GM10847 (cell line): ENCODE data around the gene SF3B2.

Experiments used
- POLR2A ChIP-seq: IDR thresholded peaks from 2 replicates; pipeline ENCODE4 v1.6.1; 2011; ENCODE audit not compliant: insufficient read length; ENCODE audit errors: extremely low read depth

Gene SF3B2, protein sequence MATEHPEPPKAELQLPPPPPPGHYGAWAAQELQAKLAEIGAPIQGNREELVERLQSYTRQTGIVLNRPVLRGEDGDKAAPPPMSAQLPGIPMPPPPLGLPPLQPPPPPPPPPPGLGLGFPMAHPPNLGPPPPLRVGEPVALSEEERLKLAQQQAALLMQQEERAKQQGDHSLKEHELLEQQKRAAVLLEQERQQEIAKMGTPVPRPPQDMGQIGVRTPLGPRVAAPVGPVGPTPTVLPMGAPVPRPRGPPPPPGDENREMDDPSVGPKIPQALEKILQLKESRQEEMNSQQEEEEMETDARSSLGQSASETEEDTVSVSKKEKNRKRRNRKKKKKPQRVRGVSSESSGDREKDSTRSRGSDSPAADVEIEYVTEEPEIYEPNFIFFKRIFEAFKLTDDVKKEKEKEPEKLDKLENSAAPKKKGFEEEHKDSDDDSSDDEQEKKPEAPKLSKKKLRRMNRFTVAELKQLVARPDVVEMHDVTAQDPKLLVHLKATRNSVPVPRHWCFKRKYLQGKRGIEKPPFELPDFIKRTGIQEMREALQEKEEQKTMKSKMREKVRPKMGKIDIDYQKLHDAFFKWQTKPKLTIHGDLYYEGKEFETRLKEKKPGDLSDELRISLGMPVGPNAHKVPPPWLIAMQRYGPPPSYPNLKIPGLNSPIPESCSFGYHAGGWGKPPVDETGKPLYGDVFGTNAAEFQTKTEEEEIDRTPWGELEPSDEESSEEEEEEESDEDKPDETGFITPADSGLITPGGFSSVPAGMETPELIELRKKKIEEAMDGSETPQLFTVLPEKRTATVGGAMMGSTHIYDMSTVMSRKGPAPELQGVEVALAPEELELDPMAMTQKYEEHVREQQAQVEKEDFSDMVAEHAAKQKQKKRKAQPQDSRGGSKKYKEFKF

DNA sequence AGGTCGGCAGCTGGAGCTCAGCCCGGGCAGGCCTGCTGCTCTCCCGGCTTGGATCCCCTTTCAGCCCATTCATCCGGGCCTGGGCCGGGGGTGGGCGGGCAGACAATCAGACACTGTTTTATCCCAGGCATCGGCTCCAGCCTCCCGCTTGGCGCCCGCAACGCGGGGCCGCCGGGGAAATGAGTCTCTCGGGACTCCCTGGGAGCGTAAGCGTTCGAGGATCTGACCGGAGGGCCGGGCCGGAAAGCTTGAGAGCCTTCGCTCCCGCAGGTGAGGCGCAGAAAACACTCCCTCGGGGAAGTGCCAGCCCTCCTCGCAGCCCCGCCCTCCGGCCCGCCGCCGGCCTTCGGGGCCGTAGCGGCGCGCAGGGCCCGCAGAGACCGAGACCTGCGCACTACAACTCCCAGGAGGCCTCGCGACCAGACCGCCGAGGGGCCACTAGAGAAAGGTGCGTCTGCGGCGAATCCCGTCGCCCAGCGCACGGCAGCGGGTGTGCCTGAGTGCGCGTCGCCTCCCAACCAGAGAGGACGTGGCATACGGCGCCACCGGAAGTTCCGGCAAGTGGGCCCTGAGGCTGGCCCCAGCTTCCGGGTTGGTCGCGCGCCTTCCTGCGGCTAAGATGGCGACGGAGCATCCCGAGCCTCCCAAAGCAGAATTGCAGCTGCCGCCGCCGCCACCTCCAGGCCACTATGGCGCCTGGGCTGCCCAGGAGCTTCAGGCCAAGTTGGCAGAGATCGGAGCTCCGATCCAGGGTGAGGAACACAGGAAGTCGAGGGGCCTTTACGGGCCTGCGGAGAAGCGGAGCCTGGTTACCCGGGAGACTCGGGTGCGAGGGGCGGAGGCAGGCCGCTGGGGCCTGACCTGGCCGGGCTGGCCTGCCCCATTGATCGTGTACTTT lies at the start of gene SF3B2:
Gene SF3B2, plus strand, starts transcription at position 599 of the 898 bp plus-strand sequence. Its CDS starts 21 bp downstream, at position 620.
- TF ChIP-seq POLR2A: peak; percentile 79

DNA sequence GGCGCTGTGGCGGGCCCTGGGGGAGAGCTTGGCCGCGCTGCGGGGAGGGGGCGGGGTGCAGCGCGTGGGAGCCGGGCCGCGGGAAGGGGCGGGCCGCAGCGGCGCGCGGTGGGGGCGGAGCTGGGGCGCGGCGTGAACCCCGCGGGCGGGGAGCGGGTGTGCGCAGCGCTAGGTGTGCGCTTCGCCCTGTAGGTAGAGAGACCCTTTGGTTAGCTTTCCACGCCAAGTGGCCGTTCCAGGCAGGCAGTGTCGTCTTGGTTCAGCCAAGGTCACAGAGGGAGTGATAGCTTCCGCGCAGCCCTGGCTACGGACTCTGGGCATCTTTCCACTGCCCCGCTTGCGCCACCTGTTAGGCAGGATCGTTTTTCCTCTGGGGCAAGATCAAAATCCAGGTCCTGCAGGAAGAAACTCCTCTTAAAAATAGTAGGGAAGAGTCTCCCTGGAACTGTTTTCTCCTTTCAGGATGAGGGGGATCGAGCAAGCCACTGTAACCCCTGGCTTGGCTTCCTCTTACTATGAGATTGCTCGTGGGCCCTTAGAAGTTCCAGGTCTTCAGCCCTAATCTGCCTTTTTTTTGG lies 49.4 kb upstream of the SF3B2 start:
- no peak for TF ChIP-seq POLR2A

DNA sequence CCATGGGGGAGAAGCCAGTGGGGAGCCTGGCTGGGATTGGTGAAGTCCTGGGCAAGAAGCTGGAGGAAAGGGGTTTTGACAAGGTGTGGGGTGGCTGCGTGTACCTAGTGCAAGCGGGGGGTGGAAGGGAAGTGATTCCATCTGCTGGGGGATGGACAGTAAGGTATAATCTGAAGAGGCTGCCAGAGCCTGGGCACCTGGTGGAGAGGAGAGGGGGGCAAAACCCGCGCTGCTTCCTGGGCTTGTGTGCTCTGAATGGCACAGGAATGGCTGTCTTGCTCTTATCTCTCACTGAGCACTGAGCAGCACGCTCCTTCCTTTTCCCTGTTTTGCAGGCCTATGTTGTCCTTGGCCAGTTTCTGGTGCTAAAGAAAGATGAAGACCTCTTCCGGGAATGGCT lies 48.9 kb upstream of the SF3B2 start:
- no peak for TF ChIP-seq POLR2A

DNA sequence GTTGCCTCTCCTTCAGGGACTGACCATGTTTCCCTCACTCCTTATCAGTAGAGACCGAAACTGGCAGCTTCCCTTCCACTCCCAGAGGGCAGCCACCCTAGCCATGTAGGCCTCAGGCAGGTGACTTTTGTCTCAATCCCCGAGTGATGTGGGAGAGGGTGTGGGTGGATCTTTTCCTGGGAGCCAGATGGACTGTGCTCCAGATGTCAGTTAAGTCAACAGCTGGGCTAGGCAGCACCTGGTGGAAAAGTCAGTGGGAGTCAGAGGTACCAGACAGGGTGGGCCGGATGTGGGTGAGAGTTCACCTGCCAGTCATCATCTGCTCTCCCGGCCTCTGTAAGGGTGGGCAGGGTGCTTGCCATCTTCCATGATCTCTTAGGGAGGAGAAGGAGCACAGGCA lies 48.0 kb upstream of the SF3B2 start:
- TF ChIP-seq POLR2A: no peak

DNA sequence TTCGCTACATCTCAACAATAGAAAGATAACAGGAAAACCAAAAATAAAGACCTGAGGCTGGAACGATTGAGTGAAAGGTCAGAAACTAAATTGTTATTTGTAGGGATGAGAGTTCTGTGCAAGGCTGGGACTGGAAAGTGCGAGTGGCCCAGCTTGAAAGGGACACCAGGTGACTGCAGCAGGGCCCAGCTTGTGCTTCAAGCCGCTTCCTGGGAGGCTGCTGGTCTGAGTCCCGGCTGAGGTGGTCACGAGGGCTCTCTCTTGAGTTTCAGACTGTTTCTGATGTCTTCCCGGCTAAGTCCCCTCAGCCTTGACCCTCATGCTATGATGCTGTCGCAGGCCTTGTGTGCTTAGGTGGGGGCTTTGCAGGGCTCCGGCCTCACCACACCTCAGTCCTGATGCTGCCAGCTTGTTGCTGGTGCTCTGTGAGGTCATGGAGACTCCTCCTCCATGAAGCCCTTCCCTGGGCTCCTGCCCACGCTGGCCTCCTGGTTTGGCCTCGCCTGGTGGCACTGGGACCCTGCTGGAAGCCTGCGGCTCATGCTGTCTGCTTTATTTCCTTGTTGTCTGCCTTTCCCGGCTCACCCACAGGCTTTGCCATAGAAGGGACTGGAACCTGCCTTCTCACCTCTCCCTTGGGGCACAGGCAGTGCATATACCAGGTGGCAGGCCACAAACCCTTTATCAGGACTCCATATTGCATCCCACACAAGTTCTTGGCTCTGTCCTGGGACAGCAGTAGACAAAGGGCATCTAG lies 45.9 kb upstream of the SF3B2 start:
- no peak for TF ChIP-seq POLR2A

DNA sequence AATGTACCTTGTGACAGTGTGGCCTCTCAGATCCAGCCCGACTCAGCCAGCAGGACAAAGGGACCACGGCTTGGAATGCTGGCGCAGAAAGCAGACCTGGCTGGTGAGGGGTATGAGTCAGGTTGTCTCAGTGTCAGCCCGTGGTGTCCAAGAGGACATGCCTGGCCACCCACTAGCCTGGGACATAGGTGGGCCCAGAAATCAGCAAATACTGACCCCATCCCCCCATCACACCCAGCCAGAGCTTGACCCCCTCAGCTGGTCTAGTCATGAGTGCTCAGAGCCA lies 45.3 kb upstream of the SF3B2 start:
- TF ChIP-seq POLR2A: no peak

DNA sequence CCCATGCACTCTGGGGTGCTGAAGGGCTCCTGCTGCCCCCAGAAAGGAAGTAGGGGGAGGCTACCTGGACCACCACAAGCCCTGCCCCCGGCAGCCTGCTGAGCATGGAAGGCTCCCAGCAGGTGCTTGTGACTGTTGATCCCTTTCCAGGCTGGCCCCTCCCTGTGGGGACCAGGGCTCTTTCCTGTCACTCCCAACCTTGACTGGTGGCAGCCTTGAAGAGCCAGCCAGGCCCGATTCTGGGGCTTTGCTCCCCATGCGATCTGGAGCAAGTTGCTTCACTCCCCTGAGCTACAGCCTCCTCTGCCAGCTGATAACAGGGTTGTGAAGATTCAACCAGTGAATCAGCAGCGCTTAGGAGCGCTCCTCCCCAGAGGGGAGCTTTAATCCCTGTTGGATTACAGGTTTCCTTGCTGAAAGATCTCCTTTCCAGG lies 44.9 kb upstream of the SF3B2 start:
- no peak for TF ChIP-seq POLR2A

DNA sequence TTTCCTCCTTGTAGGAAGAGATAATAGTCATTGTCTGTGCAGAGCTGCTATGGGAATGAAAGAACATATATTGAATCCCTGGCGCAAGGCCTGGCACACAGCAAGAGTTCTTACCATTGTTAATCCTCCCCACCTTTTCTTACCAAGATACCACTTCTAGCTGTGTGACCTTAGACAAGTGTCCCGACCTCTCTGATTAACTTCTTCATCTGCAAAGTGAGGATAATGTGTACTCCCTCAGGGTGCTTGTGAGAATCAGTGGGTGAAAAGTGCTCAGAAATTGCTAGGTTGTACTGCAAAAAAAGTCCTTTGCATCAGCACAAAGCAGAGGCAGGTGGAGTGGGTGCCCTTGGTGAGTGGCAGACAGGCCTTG lies 44.1 kb upstream of the SF3B2 start:
- TF ChIP-seq POLR2A: no peak

DNA sequence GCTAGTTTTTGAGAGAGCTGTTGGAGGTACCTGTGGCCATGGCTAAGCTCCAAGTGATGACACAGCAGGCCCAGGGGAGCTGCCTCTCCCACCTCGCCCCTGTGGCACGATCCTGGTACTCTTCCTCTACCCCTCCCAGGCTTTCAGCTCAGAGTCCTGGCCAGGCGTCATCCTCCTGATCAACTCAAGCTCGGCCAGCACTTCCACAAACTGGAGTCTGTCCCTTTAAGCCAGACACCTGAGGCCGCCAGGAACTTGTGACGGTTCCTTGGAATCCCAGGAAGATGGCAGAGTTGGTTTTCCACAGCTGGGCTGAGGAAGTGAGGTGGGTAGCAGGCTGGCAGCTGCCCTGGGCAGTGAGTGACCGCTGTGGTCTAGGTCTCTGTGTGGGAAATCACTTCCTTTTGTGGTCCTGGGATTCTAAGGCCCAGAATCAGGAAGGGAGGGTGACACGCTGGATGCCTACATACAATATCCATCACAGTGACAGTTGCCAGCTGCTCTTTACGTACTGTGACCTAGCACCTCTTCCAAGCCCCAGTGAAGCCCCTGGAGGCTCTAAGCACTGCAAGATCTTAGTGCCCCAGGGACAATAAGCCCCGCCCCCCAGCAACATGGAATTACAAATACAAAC lies 43.6 kb upstream of the SF3B2 start:
- TF ChIP-seq POLR2A: no peak

DNA sequence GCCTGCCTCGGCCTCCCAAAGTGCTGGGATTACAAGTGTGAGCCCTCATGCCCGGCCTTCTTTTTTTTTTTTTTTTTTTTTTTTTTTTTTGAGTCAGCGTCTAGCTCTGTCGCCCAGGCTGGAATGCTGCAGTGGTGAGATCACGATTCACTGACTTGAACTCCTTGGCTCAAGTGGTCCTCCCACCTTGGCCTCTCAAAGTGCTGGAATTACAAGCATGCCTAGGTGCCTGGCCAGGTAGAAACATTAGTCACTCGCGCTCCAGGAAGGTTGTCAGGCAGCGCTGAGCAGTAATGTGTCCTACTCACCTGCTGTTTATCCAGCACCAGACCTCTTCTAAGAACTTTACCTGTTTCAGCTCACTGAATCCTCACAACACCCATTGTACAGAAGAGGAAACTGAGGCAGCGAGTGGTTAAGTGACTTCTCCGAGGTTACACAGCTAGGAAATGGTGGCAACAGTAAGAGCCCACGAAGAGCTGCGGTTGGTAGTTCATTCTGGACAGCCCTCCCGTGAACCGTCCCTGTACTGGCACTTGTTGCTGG lies 40.9 kb upstream of the SF3B2 start:
- no peak for TF ChIP-seq POLR2A

DNA sequence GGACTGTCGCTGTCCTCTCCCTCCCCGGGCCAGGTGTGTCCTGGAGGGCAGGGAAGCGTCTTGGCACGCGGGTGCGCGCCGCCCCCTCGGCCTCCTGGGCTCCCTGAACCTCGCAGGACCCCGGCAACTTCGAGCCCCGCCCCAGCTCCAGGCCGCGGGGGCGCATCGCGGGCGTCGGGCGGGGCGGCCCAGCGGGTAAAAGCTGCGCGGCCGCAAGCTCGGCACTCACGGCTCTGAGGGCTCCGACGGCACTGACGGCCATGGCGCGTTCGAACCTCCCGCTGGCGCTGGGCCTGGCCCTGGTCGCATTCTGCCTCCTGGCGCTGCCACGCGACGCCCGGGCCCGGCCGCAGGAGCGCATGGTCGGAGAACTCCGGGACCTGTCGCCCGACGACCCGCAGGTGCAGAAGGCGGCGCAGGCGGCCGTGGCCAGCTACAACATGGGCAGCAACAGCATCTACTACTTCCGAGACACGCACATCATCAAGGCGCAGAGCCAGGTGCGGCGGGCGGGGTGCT lies 40.3 kb upstream of the SF3B2 start, which contains the start of gene CST6:
Gene CST6, plus strand, starts transcription at position 224 of the 519 bp plus-strand sequence. Its CDS starts 37 bp downstream, at position 261.
- no peak for TF ChIP-seq POLR2A

DNA sequence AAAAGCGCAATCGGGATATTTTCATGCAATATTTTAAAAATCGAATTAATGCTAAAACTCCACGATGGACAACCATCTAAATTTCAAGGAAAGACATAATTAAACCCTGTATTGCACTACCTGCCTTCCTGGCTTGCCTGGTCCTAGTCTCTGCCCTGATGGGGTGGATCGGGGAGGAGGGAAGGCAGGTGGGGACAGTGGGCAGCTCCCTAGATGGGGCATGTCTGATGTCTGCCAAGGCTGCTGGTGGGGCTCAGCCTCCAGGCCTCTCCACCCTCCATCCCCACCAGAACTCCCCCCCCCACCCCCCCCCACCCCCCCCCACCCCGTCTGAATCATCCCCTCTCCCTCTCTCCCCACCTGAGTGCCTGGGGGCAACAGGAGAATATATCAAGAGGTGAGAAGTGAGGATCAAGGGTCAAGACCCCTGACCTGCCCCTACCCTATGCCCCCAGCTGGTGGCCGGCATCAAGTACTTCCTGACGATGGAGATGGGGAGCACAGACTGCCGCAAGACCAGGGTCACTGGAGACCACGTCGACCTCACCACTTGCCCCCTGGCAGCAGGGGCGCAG lies 39.7 kb upstream of the SF3B2 start:
- no peak for TF ChIP-seq POLR2A
